GM18517 (cell line): ENCODE measurements around the gene TMOD3.
"Not testable (repeated sequence)": the region's sequence is repeated elsewhere in the genome, so short reads cannot be mapped to it uniquely, and the experiment has no call there.

Source experiments
- ATAC-seq: cut with Tn5 transposase; IDR thresholded peaks from one replicate; pipeline ENCODE4 v1.9.1; 2021; ENCODE audit warnings: mild to moderate bottlenecking, moderate library complexity; ENCODE audit not compliant: unreplicated experiment

TMOD3 gene

DNA sequence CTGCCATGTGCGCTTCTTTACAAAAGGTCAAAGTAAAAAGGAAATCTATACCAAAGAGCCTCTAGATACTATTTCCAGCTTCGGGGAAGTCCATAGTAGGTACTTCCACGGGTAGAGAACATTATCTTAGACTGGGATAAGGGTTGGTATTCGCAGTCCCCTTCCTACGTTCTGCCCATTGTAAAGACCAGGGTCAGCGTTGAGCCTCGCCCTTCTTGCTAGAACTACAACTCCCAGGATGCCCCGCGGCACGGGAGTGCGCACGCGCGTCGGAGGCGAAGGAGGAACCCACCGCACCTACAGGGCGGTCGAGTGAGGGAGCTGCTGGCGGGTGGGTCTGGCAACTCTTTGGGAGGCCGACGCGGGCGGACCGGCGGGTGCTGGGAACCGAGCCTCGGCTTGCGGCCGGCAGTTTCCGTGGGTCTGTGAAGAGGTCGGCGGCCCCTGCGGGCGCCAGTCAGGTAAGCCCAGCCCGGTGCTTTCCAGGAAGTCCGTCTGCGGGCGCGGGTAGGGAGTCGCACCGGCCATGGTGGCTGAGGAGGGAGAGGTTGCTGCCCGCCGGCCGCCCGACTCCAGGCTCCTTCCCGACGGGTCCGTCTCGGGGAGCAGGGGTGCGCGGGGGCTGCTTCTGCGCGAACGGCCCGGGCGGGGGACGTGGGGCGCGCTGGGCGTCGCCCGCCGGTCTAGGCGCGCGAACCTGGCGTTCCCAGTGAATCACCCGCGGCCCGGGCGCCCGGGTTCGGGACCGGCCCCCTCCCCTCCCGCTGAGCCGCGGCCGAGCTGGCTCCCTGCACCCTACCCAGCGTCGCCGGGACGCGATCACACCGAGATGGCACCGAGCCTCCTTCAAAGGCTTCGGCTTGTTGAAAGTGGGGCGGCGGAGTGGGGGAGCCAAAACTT, at the start of gene TMOD3:
TSS of gene TMOD3 (plus strand) at position 278 of the 900 bp plus-strand sequence. CDS start 33,232 bp downstream, outside the sequence.
- ATAC-seq, result peak; percentile 91

- ATAC-seq, result no peak
These were observed 48.8 kb upstream of the TMOD3 start for GRCh38 chr15:51780636-51781035.

GRCh38 chr15:51781506-51781905, 47.9 kb upstream of the TMOD3 start:
- no peak for ATAC-seq

- no peak for ATAC-seq
These were observed 47.0 kb upstream of the TMOD3 start for GRCh38 chr15:51782357-51782896.

GRCh38 chr15:51783967-51784366, 45.5 kb upstream of the TMOD3 start:
- ATAC-seq, result no peak

- ATAC-seq, result not testable (repeated sequence)
These were observed 42.3 kb upstream of the TMOD3 start for GRCh38 chr15:51787130-51787529.

GRCh38 chr15:51792474-51792873, 37.0 kb upstream of the TMOD3 start:
- ATAC-seq, result not testable (repeated sequence)

DNA sequence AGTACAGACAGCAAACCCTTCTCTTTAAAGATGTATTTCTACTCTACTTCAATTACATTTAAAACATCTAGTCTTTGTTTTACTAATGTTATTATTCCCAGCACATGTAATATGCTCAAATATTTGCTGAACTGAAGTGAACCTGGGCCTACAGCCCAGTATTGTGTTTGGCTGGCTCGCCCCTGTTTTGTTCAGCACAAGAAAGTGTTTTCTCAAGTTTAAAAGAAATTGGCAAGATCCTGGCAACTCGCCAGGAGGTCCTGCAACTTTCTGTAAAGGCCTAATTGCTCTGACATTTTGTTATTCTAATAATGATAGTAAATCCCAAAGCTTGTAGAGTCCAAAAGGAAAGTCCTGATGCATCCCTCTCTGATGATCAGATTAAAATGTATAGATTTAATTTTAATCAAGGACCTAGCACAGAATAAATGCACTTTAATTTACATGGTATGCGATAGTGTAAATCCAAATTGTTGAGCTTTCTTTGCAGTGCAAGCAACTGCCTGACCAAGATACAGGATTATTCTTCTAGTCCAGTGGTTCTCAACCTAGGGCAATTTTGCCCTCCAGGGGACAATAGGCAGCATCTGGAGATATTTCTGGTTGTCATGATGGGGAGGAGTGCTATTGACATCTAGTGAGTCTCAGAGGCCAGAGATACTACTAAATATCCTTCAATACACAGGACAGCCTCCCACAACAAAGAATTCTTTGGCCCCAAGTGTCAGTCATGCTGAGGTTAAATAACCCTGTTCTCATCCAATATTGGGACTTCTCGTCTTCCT, 35.7 kb upstream of the TMOD3 start:
- no peak for ATAC-seq

- no peak for ATAC-seq
These were observed 32.5 kb upstream of the TMOD3 start for GRCh38 chr15:51796847-51797401.

DNA sequence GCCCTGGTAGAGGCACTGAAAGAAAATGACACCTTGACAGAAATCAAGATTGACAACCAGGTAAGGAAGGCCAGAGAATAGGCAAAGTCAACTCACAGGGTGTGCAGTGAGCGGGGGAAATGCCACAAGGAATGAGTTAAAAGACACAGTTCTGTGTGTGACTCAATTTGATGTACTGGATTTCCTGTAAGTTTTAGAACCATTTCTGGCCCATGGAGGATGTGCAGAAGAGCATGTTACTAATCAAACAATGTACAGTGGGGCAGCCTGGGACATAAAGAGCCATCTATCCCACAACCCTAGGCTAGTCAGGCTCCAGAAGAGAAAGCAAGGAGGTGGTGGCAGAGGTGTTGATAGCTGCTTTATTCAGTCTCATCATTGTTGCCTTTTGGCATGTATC, 31.2 kb upstream of the TMOD3 start:
- no peak for ATAC-seq

GRCh38 chr15:51799282-51800252, 29.9 kb upstream of the TMOD3 start:
- ATAC-seq, result no peak

GRCh38 chr15:51801391-51801835, 28.0 kb upstream of the TMOD3 start:
- no peak for ATAC-seq

DNA sequence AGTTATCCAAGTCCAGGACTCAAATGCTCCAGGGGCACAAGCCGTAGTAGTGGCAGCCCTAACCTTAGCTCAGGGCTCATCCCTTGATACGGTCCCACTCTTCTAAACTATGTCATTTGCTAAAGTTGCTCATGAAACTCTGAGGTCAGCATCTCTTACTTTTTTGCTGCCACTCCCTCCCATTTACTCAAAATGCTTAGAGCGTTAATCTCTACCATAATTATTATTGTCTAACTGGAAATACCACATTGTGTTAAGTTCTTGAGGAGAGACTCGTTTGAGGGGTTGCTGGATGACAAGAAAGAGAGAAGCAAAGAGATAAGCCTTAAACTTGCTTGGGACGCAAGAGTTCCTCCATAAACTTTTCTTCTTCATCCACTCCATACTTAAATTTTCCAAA, 26.9 kb upstream of the TMOD3 start:
- ATAC-seq, result no peak

DNA sequence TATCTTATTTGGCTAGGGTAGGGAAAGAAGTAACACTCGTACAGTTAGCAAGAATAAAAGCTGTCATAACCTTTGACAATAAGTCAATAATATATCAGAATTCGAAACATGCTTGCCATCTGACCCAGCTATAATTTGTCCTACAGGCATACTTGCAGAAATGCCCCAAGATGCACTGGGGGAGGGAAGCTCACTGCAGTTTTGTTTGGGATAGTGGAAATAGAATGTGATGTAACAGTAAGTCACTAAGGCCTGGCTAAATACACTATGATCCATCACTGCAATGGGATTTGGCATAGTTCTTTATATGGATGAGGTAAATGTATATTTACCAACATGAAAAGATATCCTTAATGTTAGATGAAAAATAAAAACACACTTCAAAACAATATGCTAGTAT, 25.5 kb upstream of the TMOD3 start:
- ATAC-seq, result no peak

GRCh38 chr15:51806123-51806522, 23.3 kb upstream of the TMOD3 start:
- no peak for ATAC-seq

- ATAC-seq, result no peak
These were observed 20.0 kb upstream of the TMOD3 start for GRCh38 chr15:51809457-51809856.

- ATAC-seq, result no peak
These were observed 16.9 kb upstream of the TMOD3 start for GRCh38 chr15:51812598-51812997.

DNA sequence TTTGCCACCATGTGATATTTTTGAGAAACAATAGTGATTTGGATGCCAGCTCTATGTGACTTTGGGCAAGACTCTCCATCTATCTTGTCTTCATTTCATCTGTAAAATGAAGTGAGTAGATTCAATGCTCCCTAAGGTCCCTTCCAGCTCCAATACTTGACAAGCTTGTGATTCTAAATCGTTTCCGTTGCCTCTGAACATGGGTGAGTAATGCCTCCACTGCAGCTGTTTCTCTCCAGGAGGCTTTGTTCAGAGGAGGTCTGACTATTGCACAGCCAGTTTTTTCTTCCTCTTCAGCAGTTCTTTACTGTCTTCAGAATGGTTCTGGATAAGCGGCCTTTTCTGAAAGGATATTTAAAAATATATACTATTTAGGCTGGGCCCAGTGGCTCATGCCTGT, 14.8 kb upstream of the TMOD3 start:
- ATAC-seq, result no peak

DNA sequence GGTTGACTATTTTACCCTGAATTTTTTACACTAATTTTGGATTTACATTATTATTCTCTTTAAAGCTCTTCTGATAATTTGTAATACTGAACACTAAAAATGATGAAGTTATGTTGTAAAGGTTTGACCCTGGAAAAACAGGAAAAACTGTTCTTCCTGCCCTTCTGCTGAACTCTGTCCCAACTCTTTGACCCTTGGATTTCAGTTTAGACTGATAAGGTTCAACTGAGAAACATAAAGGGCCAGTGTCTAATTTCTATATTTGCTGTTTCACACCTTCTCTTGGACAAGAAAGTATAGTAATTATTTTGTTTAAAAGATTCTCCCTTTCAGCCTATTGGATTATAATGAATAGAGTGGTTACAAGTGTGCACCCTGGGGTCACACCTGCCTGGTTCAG, 12.8 kb upstream of the TMOD3 start:
- ATAC-seq, result no peak

GRCh38 chr15:51818150-51818549, 11.3 kb upstream of the TMOD3 start:
- ATAC-seq, result no peak
